K562 (cell line): Measurements from ENCODE around the gene PODNL1. TPM values are rescaled to one million over a fixed set of nuclear protein-coding genes. Genes with fewer than 3 reads are reported as not detected.

Source experiments
- CREB1 ChIP-seq, 2 experiments: sonication (generic) in 1 of 2; formaldehyde crosslinking in 1 of 2; IDR thresholded peaks; 2 replicates each; pipeline versions ENCODE4 v1.6.1 to v1.8.0; 2012 to 2022; ENCODE audit warnings: inconsistent platforms in 1 of 2, mild to moderate bottlenecking in 1 of 2, missing genetic modification reagents in 1 of 2, moderate library complexity in 1 of 2
- ESRRA ChIP-seq: fragments of 450-650 bp; IDR thresholded peaks from 2 replicates; pipeline ENCODE4 v1.6.1; 2014; ENCODE audit warnings: low read depth, mild to moderate bottlenecking, moderate library complexity, borderline replicate concordance
- ETV5 ChIP-seq: sonication (generic); formaldehyde crosslinking; IDR thresholded peaks from 2 replicates; pipeline ENCODE4 v1.4.0; 2020; ENCODE audit warnings: low read depth, mild to moderate bottlenecking, missing genetic modification reagents
- FIP1L1 ChIP-seq: fragments of 200-400 bp; formaldehyde crosslinking; IDR thresholded peaks from 2 replicates; pipeline ENCODE4 v1.6.1; 2018; ENCODE audit warnings: mild to moderate bottlenecking, low read depth, low read length; ENCODE audit not compliant: poor library complexity, severe bottlenecking
- FOXK1 ChIP-seq: sonication (generic); formaldehyde crosslinking; IDR thresholded peaks from 2 replicates; pipeline ENCODE4 v1.8.0; 2022; ENCODE audit warnings: missing genetic modification reagents, mild to moderate bottlenecking, borderline replicate concordance
- HDAC1 ChIP-seq, 2 experiments: fragments of 450-650 bp; IDR thresholded peaks; 2 replicates each; pipeline ENCODE4 v1.6.1; 2016 to 2017; ENCODE audit warnings: inconsistent platforms in 1 of 2, mild to moderate bottlenecking in 1 of 2, moderate library complexity in 1 of 2
- HINFP ChIP-seq: fragments of 450-650 bp; conservative IDR thresholded peaks from 2 replicates; pipeline ENCODE4 v1.6.1; 2016; ENCODE audit warnings: missing genetic modification characterization, low read depth, mild to moderate bottlenecking, control low read depth, missing compliant biosample characterization
- KLF6 ChIP-seq: fragments of 250-450 bp; sonication (Bioruptor Pico); IDR thresholded peaks from 2 replicates; pipeline ENCODE4 v1.4.0; 2020; ENCODE audit warnings: mild to moderate bottlenecking, moderate library complexity, borderline replicate concordance
- MEIS2 ChIP-seq: fragments of 450-650 bp; IDR thresholded peaks from 2 replicates; pipeline ENCODE4 v1.6.1; 2014; ENCODE audit warnings: mild to moderate bottlenecking; ENCODE audit not compliant: partially characterized antibody
- MYNN ChIP-seq, 2 experiments: sonication (generic); formaldehyde crosslinking in 1 of 2; IDR thresholded peaks; 2 replicates each; pipeline versions ENCODE4 v1.5.0 to v1.6.1; 2016 to 2020; ENCODE audit warnings: antibody characterized with exemption in 1 of 2, missing genetic modification reagents in 1 of 2
- NRF1 ChIP-seq, 2 experiments: fragments of 450-650 bp; IDR thresholded peaks in 1 of 2; conservative IDR thresholded peaks in 1 of 2; 2 replicates each; pipeline ENCODE4 v1.6.1; 2014; ENCODE audit warnings: mild to moderate bottlenecking in 2 of 2
- PML ChIP-seq: IDR thresholded peaks from 2 replicates; pipeline ENCODE4 v1.6.1; 2012; ENCODE audit warnings: low read length, inconsistent platforms
- SPI1 ChIP-seq: IDR thresholded peaks from 2 replicates; pipeline ENCODE4 v1.6.1; 2011; ENCODE audit warnings: low read depth, low read length, control low read depth, borderline replicate concordance
- STAG1 ChIP-seq: sonication (generic); formaldehyde crosslinking; IDR thresholded peaks from 2 replicates; pipeline ENCODE4 v1.5.0; 2020; ENCODE audit warnings: missing genetic modification reagents, borderline replicate concordance
- ZBTB1 ChIP-seq: sonication (generic); formaldehyde crosslinking; IDR thresholded peaks from 2 replicates; pipeline ENCODE4 v1.8.1; 2023; ENCODE audit warnings: missing genetic modification reagents, low read depth, mild to moderate bottlenecking, borderline replicate concordance
- ZNF212 ChIP-seq: fragments of 450-650 bp; formaldehyde crosslinking; IDR thresholded peaks from 2 replicates; pipeline ENCODE4 v1.4.0; 2020; ENCODE audit warnings: mild to moderate bottlenecking
- ZNF311 ChIP-seq: fragments of 250-450 bp; sonication (Bioruptor Pico); IDR thresholded peaks from 2 replicates; pipeline ENCODE4 v1.4.0; 2020; ENCODE audit warnings: mild to moderate bottlenecking, moderate library complexity
- ZNF408 ChIP-seq: fragments of 250-450 bp; sonication (Bioruptor Pico); IDR thresholded peaks from 2 replicates; pipeline ENCODE4 v1.4.0; 2020; ENCODE audit warnings: low read depth, mild to moderate bottlenecking, moderate library complexity
- ZNF583 ChIP-seq: fragments of 250-450 bp; sonication (Bioruptor Pico); IDR thresholded peaks from 2 replicates; pipeline ENCODE4 v1.4.0; 2020
- polyA plus RNA-seq, 8 experiments: library from polyadenylated mRNA; depleted of rRNA in 4 of 8; stranded (reverse) in 5 of 8; unstranded in 3 of 8; fragments of >200 nt; fragmentation: Nextera tagmentation in 2 of 8; fragmentation: Illumina TruSeq in 1 of 8; extraction: Ambion mirVana in 2 of 8; extraction: Trizol in 1 of 8; gene quantifications; 2 replicates each; pipeline versions ENCODE4 v1.2.1 to v1.2.3, GENCODE V29; 2011 to 2014; ENCODE audit warnings: inconsistent platforms in 1 of 8, missing spikeins in 1 of 8
- total RNA-seq, 7 experiments: library from RNA; depleted of rRNA in 6 of 7; stranded (reverse); fragments of >200 nt in 6 of 7; fragmentation: Illumina TruSeq in 2 of 7; extraction: Trizol in 2 of 7; gene quantifications; 2 replicates each; pipeline versions ENCODE4 v1.2.1 to v1.2.3, GENCODE V29; 2011 to 2021; ENCODE audit warnings: low replicate concordance in 1 of 7
- TF ChIP-seq, protein P1 (sequence below): sonication (generic); formaldehyde crosslinking; IDR thresholded peaks from 2 replicates; pipeline ENCODE4 v1.8.0; 2022; ENCODE audit warnings: missing genetic modification reagents, mild to moderate bottlenecking, borderline replicate concordance
- TF ChIP-seq, protein P2 (sequence below): sonication (generic); formaldehyde crosslinking; IDR thresholded peaks from 2 replicates; pipeline ENCODE4 v1.4.0; 2020; ENCODE audit warnings: mild to moderate bottlenecking, missing genetic modification reagents

PODNL1 gene
- total and polyA plus RNA-seq, 9 of the 15 experiments (the other 6 are each of a cell fraction or from before 2014, with no cell fraction given): 0.18 to 0.47 (median 0.23) TPM; not detected in 3

- peak; percentile 98 to 99 for TF ChIP-seq NRF1 (conservative IDR thresholded peaks at IDR 0.05 in 1 of 2, IDR thresholded peaks at IDR 0.05 in 1 of 2)
- TF ChIP-seq ZBTB1 (CRISPR knock-in tag): no peak; the same call in 1 of the 2 replicates
- no peak for TF ChIP-seq ZNF311
- no peak for TF ChIP-seq STAG1 (CRISPR knock-in tag)
- TF ChIP-seq ZNF212 (CRISPR knock-in tag): no peak; the same call in 1 of the 2 replicates
- 0 out of 2 replicates have a peak, but pooled peaks have one; percentile 14 for TF ChIP-seq ZNF583
- peak in 1 of 2 experiments; percentile 63; a peak in 2 of 4 replicates for TF ChIP-seq HDAC1 (IDR thresholded peaks at IDR 0.05)
- TF ChIP-seq MYNN (IDR thresholded peaks at IDR 0.05): no peak
- no peak for TF ChIP-seq MYNN (CRISPR knock-in tag; IDR thresholded peaks at IDR 0.05)
- 0 out of 2 replicates have a peak, but pooled peaks have one; percentile 12 for TF ChIP-seq FOXK1 (CRISPR knock-in tag)
- TF ChIP-seq FIP1L1: peak; percentile 86
- peak; percentile 40; the same call in 1 of the 2 replicates for TF ChIP-seq PML
- TF ChIP-seq, protein P1, sequence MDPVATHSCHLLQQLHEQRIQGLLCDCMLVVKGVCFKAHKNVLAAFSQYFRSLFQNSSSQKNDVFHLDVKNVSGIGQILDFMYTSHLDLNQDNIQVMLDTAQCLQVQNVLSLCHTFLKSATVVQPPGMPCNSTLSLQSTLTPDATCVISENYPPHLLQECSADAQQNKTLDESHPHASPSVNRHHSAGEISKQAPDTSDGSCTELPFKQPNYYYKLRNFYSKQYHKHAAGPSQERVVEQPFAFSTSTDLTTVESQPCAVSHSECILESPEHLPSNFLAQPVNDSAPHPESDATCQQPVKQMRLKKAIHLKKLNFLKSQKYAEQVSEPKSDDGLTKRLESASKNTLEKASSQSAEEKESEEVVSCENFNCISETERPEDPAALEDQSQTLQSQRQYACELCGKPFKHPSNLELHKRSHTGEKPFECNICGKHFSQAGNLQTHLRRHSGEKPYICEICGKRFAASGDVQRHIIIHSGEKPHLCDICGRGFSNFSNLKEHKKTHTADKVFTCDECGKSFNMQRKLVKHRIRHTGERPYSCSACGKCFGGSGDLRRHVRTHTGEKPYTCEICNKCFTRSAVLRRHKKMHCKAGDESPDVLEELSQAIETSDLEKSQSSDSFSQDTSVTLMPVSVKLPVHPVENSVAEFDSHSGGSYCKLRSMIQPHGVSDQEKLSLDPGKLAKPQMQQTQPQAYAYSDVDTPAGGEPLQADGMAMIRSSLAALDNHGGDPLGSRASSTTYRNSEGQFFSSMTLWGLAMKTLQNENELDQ (CRISPR knock-in tag): no peak
- peak; percentile 80 for TF ChIP-seq SPI1
- TF ChIP-seq KLF6 (CRISPR knock-in tag): no peak
- TF ChIP-seq ETV5: peak; percentile 80
- peak; percentile 33; the same call in 1 of the 2 replicates for TF ChIP-seq ESRRA
- TF ChIP-seq, protein P2, sequence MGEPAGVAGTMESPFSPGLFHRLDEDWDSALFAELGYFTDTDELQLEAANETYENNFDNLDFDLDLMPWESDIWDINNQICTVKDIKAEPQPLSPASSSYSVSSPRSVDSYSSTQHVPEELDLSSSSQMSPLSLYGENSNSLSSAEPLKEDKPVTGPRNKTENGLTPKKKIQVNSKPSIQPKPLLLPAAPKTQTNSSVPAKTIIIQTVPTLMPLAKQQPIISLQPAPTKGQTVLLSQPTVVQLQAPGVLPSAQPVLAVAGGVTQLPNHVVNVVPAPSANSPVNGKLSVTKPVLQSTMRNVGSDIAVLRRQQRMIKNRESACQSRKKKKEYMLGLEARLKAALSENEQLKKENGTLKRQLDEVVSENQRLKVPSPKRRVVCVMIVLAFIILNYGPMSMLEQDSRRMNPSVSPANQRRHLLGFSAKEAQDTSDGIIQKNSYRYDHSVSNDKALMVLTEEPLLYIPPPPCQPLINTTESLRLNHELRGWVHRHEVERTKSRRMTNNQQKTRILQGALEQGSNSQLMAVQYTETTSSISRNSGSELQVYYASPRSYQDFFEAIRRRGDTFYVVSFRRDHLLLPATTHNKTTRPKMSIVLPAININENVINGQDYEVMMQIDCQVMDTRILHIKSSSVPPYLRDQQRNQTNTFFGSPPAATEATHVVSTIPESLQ: peak; percentile 99
- no peak for TF ChIP-seq ZNF408 (CRISPR knock-in tag)
- TF ChIP-seq HINFP (tag): no peak
- TF ChIP-seq CREB1 (IDR thresholded peaks at IDR 0.05): peak; percentile 89
- peak; percentile 92 for TF ChIP-seq CREB1 (CRISPR knock-in tag; IDR thresholded peaks at IDR 0.05)
- peak; percentile 94 for TF ChIP-seq MEIS2
These were observed 32.3 kb downstream of the PODNL1 start, which contains the start of the genes BRME1 and CC2D1A (continued) for GRCh38 chr19:13905634-13906520.
